Uterus (tissue), 4 donors: ENCODE data around the gene YWHAH. TPM values are rescaled to one million over a fixed set of nuclear protein-coding genes. Genes with fewer than 3 reads are reported as not detected.

Source experiments
- DNase-seq, 2 donors: peaks; one replicate each; pipeline ENCODE4 v3.0.0-alpha.2; 2019 to 2020
- H3K27ac ChIP-seq, 2 donors: fragments of 200-600 bp; sonication (generic); 1 replicate in 1 of 2; 2 replicates in 1 of 2; pipeline ENCODE4 v1.5.1; 2016 to 2018
- H3K27me3 ChIP-seq, 2 donors: fragments of 200-600 bp; sonication (generic); one replicate each; pipeline ENCODE4 v1.5.1; 2018 to 2019; ENCODE audit warnings: control low read depth in 1 of 2
- H3K36me3 ChIP-seq, 2 donors: fragments of 200-600 bp; sonication (generic); one replicate each; pipeline ENCODE4 v1.5.1; 2019; ENCODE audit warnings: control low read depth in 1 of 2
- H3K4me1 ChIP-seq, 2 donors: fragments of 200-600 bp; sonication (generic); one replicate each; pipeline ENCODE4 v1.5.1; 2018 to 2019; ENCODE audit warnings: control low read depth in 1 of 2
- H3K4me3 ChIP-seq, 2 donors: fragments of 200-600 bp; sonication (generic); 1 replicate in 1 of 2; 2 replicates in 1 of 2; pipeline ENCODE4 v1.5.1; 2018 to 2019; ENCODE audit warnings: mild to moderate bottlenecking in 1 of 2
- H3K9me3 ChIP-seq, 2 donors: fragments of 200-600 bp; sonication (generic); one replicate each; pipeline ENCODE4 v1.5.1; 2019; ENCODE audit warnings: control low read depth in 1 of 2
- CTCF ChIP-seq, 4 experiments: fragments of 200-600 bp in 2 of 4; fragments of 450-650 bp in 2 of 4; sonication (generic) in 2 of 4; IDR thresholded peaks; one replicate each; pipeline ENCODE4 v1.5.1; 2016 to 2019; ENCODE audit warnings: antibody characterized with exemption in 4 of 4, mild to moderate bottlenecking in 2 of 4, moderate library complexity in 1 of 4
- POLR2A ChIP-seq, 2 donors: fragments of 450-650 bp; IDR thresholded peaks; one replicate each; pipeline ENCODE4 v1.6.1; 2016; ENCODE audit warnings: antibody characterized with exemption in 2 of 2, mild to moderate bottlenecking in 1 of 2, moderate library complexity in 1 of 2
- intact Hi-C: fragments of 100-400 bp; cut with DNase I; formaldehyde crosslinking; loops from one replicate; pipeline ENCODE4 v1.15.1; 2023; ENCODE audit warnings: low total_unique reads
- total RNA-seq, 4 donors: library from RNA; depleted of rRNA in 3 of 4; stranded (reverse); fragments of >200 nt in 3 of 4; gene quantifications; one replicate each; pipeline versions ENCODE4 v1.1.0 to v1.2.4, GENCODE V29; 2014 to 2023
- donor health status: DM: yes; HTN: yes; CAD: no.

YWHAH gene
- total RNA-seq, 4 donors from 2014 or later, result 37.1 to 209 (median 101) TPM

- TF ChIP-seq POLR2A (IDR thresholded peaks at IDR 0.05) (no peak), CTCF (IDR thresholded peaks at IDR 0.05) (peak in 3 of 4 experiments; percentile 52 to 66 (median 59))
- Histone ChIP-seq H3K9me3 (no peaks in the 10 kb centered on the region), H3K27me3 (no peaks in the 10 kb centered on the region), H3K4me3 (peak overlapping the region in 1 of 2 donors; percentile 34), H3K4me1 (no peaks in the 10 kb centered on the region), H3K36me3 (no peaks in the 10 kb centered on the region), H3K27ac (no peak overlapping the region)
- peak; percentile 46 to 56 for DNase-seq
- intact Hi-C loops, result no loop called here
Observed at GRCh38 chr22:31969789-31970489, 25.6 kb downstream of the YWHAH start.

DNA sequence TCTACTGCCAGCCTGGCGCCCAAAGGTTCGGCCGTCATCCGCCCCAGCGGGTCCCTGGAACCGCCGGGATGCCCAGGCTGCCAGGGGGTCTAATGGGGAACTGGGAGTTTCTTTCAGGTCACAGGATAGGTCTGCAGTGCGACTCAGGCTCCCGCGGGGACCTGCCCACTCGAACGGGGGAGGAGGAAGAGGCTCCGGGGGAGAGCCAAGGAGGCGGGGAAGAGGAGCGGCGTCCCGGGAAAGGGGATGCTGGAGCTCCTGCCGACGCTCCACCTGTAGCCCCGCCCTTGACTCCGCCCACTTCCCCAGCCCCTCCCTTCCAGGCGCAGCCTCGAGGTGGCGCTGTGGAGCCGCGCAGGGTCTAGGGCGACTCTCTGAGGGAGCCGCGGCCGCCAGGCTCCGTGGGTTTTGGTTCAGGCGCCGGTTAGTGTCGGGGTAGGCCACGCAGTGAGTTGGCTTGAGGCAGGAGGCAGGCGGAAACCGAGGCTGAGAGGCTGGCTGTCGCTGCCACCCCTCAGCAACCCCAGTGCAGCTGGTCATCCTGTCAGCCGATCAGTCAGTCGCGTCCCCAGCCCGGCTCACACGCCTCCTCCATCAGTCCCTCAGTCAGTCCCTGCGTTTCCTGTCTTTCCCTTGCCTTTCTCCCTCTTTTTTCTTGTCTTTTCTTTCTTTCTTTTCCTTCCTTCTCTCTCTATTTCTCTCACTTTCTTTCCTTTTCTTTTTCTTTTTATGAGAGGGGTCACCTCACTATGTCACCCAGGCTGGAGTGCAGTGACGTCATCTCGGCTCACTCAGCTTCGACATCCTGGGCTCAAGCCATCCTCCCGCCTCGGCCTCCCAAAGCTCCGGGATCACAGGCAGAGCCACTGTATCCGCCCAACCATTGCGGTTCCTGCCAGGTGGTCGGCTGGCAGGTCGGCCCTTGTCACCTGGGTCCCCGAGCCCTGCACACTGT is 26.4 kb downstream of the YWHAH start:
- intact Hi-C loops, result no loop called here
- Histone ChIP-seq H3K27ac (peak overlapping the region in 1 of 2 donors; percentile 31), H3K27me3 (no peaks in the 10 kb centered on the region), H3K4me3 (peak overlapping the region; percentile 8 to 34), H3K36me3 (no peaks in the 10 kb centered on the region), H3K4me1 (no peaks in the 10 kb centered on the region), H3K9me3 (no peaks in the 10 kb centered on the region)
- TF ChIP-seq POLR2A (IDR thresholded peaks at IDR 0.05) (no peak), CTCF (IDR thresholded peaks at IDR 0.05) (peak; percentile 72 to 89 (median 85))
- peak; percentile 71 to 87 for DNase-seq

- TF ChIP-seq POLR2A (IDR thresholded peaks at IDR 0.05), result no peak
- TF ChIP-seq CTCF (IDR thresholded peaks at IDR 0.05), result no peak
- Histone ChIP-seq H3K36me3 (no peaks in the 10 kb centered on the region), H3K27me3 (no peaks in the 10 kb centered on the region), H3K9me3 (no peaks in the 10 kb centered on the region), H3K4me1 (no peaks in the 10 kb centered on the region), H3K27ac (no peak overlapping the region), H3K4me3 (no peak overlapping the region)
- no peak for DNase-seq
- intact Hi-C loops, result no loop called here
Observed at GRCh38 chr22:31972180-31972579, 27.8 kb downstream of the YWHAH start.

DNA sequence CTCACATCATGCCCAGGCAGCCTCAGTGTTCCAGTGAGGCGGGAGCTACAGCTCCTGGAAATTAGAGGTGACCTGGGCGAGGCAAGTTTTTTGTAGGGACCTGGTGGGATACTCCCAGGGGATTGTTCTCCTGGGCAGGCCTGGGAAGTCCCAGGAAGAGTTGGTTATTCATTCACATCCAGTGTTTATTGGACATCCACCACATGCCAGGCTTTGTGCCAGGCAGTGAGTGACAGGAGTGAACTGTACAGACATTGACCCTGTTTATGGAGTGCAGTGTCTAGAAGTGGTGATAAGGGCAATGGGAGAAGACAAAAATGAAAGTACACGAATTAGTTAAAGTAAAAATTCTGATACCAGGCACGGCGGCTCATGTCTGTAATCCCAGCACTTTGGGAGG is 29.4 kb downstream of the YWHAH start:
- H3K4me3 ChIP-seq, result no peak overlapping the region
- no peaks in the 10 kb centered on the region for H3K36me3 ChIP-seq
- H3K27me3 ChIP-seq, result no peaks in the 10 kb centered on the region
- no peaks in the 10 kb centered on the region for H3K9me3 ChIP-seq
- no peak overlapping the region for H3K27ac ChIP-seq
- DNase-seq, result no peak
- TF ChIP-seq POLR2A (IDR thresholded peaks at IDR 0.05) (no peak), CTCF (IDR thresholded peaks at IDR 0.05) (no peak)
- intact Hi-C loops, result no loop called here
- H3K4me1 ChIP-seq, result no peaks in the 10 kb centered on the region
